ENCODE measurements around the gene FAM117B.

DNA sequence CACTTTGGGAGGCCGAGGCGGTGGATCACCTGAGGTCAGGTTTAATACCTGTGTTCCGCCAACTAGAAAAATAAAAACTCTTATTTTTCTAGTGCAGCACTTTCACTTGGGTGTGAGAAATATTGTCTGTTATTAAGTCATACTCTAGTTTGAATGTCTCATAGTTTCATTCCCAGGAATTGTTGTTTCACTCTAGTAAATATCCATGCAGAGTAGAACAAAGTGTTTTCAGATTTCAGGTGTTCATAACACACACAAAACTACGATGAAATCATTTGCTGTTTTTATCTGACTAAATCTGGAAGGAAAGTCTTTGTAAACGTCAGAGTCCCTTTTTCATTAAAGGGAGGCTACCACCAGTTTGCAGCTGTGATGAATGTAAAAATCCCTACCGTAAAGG, 4.0 kb downstream of the FAM117B start:
- TF ChIP-seq, protein P1, sequence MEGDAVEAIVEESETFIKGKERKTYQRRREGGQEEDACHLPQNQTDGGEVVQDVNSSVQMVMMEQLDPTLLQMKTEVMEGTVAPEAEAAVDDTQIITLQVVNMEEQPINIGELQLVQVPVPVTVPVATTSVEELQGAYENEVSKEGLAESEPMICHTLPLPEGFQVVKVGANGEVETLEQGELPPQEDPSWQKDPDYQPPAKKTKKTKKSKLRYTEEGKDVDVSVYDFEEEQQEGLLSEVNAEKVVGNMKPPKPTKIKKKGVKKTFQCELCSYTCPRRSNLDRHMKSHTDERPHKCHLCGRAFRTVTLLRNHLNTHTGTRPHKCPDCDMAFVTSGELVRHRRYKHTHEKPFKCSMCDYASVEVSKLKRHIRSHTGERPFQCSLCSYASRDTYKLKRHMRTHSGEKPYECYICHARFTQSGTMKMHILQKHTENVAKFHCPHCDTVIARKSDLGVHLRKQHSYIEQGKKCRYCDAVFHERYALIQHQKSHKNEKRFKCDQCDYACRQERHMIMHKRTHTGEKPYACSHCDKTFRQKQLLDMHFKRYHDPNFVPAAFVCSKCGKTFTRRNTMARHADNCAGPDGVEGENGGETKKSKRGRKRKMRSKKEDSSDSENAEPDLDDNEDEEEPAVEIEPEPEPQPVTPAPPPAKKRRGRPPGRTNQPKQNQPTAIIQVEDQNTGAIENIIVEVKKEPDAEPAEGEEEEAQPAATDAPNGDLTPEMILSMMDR (IDR thresholded peaks at IDR 0.05; ENCODE audit: insufficient read depth, low read depth, low read length): no peak
- no peak for TF ChIP-seq EZH2 (IDR thresholded peaks at IDR 0.05; ENCODE audit: insufficient read depth, low read length)
